Activated CD8-positive, alpha-beta memory T cell treated with anti-CD3 and anti-CD28 coated beads, Interleukin-2, amount 50 U/mL, for 4 hours (primary cell): ENCODE measurements around the gene ODR4.
"Not testable (repeated sequence)": the region's sequence is repeated elsewhere in the genome, so short reads cannot be mapped to it uniquely, and the experiment has no call there.

Experiments used
- DNase-seq: peaks from one replicate; pipeline ENCODE4 v3.0.0-alpha.2; 2020

ODR4 gene

DNA sequence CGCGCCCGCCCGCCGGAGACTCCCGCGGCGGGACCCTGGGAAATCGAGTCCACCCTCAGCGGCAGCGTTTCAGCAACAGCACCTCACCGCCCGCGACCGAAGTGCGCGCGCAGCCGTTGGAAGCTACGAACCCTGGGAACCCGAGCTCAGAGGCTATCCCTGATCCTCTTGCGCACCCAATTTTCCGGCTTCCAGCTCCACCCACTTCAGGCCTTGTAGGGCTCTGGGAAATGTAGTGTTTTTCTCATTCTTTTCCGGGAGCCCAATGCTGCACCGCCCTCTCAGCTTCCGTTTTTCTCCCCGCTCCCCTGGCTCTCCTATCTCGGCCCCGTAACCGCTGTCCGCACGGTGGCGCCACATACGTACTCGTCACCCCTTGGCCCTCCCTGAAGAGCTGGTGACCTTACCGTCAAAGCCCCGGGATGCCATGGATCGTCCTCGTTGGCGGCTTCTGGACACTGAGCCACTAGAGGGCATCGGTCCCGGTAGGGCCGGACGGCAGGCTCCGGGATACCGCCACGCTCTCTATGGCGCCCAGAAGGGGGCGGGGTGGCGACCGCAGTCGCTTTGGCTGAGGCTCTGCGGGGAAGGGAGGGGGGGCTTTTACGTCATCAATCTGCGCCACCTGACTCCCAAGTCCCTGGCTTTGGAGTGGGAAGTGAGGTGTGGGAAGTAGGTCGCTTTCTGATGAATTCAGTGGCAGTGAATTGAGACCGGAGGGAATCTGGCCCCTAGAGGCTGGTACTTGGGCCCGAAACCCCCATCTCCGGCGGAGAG, at the start of gene ODR4, which contains the start of gene TPR:
Gene ODR4 (plus strand): TSS at position 687 of the 777 bp plus-strand sequence. CDS start 3,948 bp downstream, outside the sequence.
Gene TPR (minus strand): TSS at position 102 of the 777 bp plus-strand sequence. CDS start 225 bp downstream, outside the sequence.
- DNase-seq, result peak; percentile 96

GRCh38 chr1:186326009-186326408, 49.6 kb upstream of the ODR4 start:
- DNase-seq, result no peak

DNA sequence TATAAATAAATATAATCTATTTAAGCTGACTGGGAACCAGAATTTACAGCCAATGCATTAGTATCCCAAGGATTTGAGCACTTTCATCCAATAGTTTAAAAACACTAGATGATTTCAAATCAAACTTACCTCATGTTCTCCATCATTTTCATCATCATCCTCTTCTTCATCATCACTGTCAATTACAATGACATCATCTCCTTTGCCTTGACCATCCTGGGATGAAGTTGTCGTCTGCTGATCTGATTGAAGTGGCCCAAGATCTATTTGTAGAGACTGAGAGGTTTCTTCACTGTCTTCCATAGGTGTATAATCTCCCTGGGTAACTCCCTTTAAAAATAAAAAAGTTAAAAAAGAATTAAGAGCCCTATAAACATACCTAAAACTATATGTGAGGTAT, 48.3 kb upstream of the ODR4 start:
- no peak for DNase-seq

DNA sequence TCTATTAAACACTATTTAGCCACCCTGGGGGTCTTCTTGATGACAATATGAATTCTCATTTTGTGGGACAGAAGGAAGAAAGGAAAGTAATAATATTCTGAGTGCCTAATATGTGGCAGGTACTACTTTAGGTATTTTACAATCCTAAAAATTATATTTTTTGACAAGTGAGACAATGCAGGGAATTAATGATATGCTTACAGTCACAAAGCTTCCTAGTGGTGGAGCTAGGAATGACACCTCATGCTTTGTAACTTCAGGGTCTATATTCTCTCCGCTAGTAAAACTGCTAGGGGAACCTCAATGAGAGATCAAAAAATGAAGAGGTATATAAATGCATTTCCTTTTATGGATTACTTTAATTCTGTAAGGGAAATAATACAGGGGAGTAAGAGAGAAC, 44.9 kb upstream of the ODR4 start:
- no peak for DNase-seq

DNA sequence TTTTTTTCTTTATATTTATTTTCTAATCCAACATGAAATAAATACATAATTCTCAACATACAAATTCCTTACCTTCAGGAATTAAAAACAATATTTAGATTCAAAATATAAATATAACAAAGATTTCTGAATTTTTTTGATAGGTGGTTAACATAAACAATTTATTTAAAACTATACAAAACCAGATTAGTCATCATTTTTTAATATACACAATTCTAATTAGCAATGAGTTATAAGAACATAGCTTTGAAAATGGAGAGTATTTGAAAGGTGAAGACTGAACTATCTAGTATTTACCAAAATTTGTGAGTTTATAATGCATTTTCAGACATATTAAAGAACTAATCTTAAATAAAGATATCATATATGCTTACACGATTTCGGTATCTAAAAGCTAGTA, 38.1 kb upstream of the ODR4 start:
- DNase-seq, result no peak

- no peak for DNase-seq
Measured at GRCh38 chr1:186340772-186341171, 34.9 kb upstream of the ODR4 start.

- not testable (repeated sequence) for DNase-seq
Measured at GRCh38 chr1:186347837-186348691, 27.6 kb upstream of the ODR4 start.

- DNase-seq, result no peak
Measured at GRCh38 chr1:186374303-186375151, 1.1 kb upstream of the ODR4 start.

DNA sequence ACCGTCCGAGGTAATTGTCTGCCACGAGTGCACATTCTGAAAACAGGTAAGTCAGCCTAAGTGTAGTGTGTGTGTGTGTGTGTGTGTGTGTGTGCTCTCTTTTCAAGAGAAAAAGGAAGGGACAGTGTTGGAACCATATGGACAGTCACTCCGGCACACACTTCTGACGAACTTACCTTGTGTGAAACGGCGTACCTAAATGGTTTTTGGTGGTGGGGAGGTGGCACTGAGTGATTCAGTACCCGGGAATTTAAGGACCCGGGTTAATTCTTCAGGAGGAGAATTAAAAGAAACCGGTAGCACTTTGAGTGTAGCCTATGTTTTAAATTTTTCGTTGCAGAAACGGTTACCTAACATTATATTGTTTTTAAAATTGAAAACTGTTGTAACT, 286 bp downstream of the ODR4 start:
- DNase-seq, result no peak

DNA sequence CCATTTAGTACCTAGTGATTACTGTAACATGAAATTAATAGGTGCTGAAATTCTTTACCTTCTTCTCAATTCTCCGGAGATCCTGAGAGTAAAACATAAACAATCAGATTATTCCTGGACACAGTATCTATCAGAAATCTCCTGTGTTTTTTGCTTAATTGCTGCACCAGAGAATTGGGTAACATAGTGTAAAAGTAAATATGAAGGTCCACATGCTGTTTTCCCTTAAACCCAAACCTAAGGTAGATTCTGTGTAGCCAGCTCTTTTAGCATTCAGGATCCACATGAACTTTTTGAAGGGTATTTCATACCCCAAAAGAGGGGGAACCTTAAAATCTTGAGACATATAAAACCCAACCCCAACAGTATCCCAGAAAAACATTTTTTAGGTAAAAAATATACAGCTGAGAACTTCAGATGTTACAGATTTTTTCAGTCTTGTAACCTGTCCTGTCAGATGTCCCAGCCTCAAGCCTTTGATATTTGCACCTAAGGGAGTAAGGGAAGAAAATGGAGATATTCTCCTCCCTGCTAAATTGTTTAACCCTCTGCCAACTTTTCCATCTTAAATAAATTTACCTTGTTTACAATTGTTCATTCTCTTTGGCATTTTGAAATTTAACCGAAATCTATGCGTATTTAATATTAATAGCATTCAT, 11.2 kb downstream of the ODR4 start:
- DNase-seq, result no peak

- DNase-seq, result no peak
Measured at GRCh38 chr1:186390925-186391324, 15.3 kb downstream of the ODR4 start.

DNA sequence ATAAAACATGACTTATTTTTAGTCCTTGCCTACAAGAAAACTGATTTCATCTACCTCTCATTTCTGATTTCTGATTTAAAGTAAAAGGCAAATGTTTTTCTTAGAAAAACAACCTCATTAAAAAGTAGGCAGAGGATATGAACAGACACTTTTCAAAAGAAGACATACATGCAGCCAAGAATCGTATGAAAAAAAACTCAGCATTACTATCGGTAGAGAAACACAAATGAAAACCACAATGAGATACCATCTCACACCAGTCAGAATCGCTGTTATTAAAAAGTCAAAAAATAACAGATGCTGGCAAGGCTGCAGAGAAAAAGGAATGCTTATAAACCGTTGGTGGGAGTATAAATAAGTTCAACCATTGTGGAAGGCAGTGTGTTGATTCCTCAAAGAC, 16.2 kb downstream of the ODR4 start:
- no peak for DNase-seq

DNA sequence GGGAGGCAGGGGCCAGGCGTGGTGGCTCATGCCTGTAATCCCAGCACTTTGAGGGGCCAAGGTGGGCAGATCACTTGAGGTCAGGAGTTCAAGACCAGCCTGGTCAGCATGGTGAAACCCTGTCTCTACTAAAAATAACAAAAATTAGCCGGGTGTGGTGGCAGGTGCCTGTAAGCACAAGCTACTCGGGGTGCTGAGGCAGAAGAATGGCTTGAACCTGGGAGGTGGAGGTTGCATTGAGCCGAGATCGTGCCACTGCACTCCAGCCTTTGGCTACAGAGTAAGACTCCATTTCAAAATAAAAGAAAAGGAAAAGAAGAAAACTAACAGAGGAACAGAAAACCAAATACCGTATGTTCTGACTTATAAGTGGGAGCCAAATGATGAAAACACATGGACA, 17.1 kb downstream of the ODR4 start:
- DNase-seq, result not testable (repeated sequence)

- not testable (repeated sequence) for DNase-seq
Measured at GRCh38 chr1:186401446-186401845, 25.8 kb downstream of the ODR4 start.

DNA sequence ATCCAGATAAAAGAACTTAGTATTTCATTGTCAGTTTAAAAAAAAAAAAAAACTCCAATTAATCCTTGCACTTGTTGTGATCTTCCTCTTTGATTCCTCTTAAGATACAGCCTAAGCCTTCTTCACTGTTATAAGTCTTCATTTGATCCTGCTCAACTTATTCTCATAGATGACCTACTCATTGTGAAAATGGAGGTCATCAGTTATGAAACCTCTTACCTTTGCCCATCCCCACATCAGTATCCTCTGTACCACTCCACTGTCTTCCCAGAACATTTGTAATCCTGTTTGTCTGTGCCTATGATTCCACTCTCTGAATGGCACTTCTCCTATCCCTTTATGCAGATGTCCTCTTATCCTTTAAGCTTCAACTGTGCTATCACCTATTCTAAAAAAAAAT, 28.0 kb downstream of the ODR4 start:
- no peak for DNase-seq

DNA sequence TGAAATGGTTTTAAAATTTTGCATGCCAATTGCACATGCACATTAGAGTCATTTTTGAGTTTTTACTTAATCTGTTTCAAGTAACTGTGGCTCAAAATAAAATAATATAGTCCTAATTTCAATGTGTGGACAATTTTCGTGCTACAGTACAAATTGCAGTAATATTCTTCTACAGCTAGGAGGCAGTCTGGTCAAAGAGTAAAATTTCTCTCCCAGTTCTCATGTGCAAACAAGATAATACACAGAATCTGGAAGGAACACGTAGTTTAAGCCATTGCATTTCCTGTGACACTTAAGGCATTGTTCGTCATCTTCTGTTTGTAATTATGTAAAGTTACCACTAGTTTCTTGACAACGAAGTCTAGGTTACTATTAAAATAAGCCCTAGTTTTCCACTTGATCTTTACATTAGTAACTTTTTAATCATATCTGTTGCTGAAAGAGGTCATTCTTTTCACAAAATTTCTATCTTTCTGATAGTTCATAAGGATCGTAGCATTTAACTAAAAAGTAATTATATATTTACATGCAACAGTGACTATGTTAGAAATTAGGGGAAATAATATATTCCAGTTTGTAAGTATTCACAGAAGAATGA, 28.9 kb downstream of the ODR4 start:
- DNase-seq, result no peak

GRCh38 chr1:186409091-186409490, 33.5 kb downstream of the ODR4 start:
- DNase-seq, result no peak

DNA sequence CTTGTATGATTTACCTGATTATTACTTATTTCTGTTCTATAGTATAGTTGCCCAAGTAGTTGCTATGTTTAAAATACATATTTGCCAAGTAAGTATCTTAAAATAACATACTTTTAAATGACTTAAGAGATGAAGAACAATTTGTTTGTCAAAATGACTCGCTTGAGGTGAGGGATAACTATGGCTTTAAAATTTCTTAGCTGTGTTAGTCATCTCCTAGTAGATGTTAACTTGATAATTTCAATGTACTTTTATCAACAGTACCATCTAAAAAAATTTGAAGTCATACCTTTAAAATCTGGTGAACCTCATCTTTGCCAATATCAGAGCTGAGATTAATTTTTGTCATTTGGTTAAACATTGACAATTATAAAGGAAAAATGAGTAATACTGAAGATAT, 37.7 kb downstream of the ODR4 start:
- DNase-seq, result no peak

DNA sequence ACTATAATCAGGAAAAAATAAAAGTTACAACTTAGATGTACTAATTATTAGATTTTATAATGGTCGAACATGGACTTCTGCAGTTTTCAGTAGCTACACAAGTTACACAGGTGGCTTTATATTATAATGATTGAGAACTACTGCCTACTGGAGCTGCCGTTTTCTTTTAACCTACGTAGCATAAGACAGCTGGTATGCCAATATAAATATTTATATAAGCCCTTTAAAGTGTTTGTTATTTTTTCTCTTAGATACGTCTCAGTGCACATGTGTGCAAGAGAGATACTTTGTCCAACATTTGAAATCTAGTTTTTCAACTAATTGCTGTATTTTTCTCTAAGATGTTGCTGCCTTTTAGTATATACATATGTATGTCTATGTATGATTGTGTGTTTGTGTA, 42.9 kb downstream of the ODR4 start:
- DNase-seq, result no peak

DNA sequence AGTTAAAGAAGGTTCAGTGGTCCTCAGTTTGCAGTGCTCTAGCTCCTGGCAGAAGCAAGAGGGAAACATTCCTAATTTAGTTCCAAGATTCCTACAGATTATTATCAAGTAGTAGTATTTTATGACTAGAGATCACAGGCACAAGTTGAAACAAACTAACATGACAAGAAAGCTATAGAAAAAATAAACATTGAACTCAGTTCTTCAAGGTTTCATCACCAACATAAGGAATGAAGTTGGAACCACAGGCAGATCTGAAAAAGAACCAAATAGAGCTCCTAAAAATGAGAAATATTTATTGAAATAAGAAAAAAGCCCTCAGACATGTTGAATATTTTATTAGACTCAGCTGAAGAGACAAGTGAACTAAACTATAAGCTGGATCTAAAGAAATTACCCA, 44.7 kb downstream of the ODR4 start:
- DNase-seq, result no peak

DNA sequence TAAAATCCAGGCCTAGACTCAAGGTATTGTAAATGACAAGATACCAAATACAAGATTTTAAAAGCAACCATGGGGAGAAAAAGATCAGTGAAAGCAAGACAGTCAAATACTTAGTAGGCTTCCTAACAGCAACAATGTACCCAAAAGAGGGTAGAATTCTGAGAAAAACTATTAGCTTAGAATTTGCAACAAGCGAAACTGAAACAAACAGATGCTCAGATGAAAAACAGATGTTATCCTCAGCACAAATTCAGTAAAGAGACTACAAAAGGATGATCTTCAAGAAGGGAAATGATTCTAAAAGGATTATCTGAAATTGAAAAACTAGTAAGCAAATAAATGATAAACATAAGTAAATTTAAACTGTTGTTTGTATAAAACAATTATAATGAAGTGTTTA, 45.3 kb downstream of the ODR4 start:
- no peak for DNase-seq

DNA sequence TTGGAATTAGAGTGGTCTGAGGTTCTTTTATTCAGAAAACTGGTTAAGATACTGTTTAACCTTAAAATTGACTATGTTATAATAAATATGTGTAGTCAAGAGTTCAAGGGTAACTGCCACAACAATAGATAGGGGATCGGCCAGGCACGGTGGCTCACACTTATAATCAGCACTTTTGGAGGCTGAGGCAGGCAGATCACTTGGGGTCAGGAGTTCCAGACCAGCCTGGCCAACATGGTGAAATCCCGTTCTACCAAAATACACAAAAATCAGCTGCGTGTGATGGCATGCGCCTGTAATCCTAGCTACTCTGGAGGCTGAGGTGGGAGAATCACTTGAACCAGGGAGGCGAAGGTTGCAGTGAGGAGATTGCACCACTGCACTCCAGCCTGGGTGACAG, 45.8 kb downstream of the ODR4 start:
- DNase-seq, result no peak
